Suppressor macrophage treated with lipopolysaccharide for 4 hours (primary cell): ENCODE measurements around the gene CCNYL1.

Experiments
- DNase-seq: peaks from one replicate; pipeline ENCODE4 v3.0.0-alpha.2; 2020

The CCNYL1 gene

DNA sequence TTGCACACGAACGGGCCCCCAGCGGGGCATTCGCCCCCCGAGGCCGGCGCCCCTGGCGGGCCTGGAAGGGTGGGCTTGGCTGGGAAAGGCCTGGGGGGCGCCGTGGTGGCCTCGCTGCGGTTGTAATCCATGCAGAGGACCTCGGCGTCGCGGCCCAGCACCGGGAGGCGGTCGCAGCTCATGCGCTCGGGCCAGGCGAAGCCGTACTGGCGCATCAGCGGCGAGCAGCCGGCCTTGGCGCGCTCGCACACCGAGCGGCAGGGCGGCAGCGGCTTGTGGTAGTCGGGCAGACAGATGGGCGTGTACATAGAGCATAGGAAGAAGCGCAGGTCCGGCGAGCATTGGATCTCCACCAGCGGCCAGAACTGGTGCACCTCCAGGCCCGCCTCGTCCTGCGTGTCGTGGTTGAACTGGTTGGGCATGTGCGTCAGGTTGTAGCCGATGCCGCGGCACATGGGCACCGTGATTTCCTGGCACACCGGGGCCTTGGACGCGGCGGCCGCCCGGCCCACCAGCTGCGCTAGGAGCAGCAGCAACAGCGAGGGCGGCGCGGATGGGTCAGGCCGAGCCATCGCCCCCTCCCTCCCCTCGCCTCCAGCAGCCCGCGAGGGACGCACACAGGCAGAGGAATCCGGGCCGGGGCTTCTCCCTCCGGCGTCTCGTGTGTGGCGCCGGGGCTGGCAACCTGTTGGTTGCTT lies 56.9 kb downstream of the CCNYL1 start:
- DNase-seq: peak; percentile 39

DNA sequence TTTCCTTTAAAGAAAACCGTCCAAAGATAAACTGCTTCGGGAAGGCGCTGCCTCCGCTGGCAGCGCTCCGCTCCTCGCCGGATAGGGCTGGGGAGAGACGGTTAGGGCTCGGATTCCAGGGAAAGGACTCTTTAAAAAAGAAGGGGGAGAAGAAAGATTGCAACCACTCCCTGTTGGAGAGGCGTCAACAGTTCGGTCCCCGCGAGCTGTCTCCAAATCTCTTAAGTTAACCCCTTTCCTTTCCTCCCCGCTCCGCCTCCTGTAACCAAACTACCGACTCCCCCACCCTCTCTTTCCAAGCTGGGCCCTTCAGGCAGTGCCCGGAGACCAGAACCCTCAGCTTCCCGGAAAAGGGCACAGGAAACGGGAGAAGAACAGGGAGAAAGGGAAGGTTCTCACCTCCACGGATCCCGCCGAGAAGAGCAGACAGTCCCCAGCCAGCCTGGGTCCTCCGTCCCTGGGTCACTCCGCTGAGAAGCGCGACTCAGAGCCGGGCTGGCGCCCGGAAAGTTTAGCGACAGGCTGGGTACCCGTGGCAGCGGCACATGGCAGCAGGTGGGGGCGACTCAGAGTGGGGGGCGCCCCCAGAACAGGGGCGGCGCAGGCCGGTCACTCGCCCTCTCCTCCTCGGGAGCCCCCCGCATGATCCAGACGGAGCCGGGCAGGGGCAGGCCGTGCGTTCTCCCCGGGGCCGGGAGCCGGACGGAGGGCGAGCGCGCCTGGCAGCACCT lies 57.6 kb downstream of the CCNYL1 start:
- peak; percentile 30 for DNase-seq

DNA sequence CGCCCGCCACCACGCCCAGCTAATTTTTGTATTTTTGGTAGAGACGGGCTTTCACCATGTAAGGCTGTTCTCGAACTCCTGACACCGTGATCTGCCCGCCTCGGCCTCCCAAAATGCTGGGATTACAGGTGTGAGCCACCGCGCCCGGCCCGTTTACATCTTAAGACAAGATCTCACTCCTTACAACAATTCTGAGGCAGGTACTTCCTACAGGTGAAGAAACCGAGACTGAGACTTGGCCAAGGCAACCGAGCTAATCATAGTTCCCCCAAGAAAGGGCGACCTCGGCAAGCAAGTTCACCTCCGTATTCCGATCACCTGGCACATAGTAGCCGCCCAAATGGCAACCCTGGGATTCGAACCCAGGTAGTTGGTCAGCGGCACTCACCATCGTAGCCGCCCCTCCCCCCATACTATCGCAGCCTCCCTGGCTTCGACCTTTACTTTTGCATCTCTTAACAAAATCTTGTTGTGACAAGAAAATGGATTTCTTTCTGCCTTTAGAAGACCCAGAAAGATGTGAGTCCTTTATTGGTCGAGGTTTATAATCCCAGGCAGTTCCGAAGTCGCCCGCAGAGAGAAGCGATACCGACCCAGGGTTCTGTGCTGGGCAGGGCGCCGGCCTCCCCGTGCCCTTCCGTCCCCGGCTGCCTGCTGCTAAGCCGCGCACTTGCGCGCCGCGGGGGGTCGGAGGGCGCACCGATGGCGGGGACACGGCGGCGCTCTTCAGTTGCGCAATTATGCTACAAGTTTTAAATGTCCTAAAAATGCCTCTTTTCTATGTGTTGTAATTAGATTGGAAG lies 59.4 kb downstream of the CCNYL1 start:
- DNase-seq: peak; percentile 41

DNA sequence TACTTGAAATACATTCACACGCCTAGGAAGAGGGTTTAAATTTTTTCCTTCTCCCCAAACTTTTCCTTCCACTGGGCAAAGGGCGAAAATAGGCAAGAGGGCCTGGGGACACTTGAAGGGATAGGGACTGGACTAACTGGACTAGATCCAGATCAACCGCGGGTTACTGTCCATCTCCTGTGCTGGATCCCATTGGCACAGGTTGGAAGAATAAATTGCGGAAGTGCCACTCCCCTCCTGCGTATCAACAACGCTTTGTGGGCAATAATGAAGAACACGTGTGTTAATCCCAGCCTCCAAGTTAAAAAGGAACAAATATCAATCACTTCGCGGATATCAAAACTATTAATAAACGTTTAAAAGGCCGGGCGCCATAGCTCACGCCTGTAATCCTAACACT lies 60.0 kb downstream of the CCNYL1 start:
- no peak for DNase-seq

- peak; percentile 41 for DNase-seq
These were observed 60.8 kb downstream of the CCNYL1 start for GRCh38 chr2:207772081-207772843.

DNA sequence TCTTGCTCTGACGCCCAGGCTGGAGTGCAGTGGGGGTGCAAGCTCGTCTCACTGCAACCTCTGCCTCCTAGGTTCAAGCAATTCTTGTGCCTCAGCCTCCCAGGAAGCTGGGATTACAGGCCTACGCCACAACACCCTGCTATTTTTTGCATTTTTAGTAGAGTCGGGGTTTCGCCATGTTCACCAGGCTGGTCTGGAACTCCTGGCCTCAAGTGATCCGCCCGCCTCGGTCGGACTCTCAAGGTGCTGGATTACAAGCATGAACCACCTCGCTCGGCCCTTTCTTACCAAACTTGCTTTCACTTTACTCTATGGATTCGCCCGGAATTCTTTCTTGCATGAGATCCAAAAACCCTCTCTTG lies 61.4 kb downstream of the CCNYL1 start:
- DNase-seq: no peak

DNA sequence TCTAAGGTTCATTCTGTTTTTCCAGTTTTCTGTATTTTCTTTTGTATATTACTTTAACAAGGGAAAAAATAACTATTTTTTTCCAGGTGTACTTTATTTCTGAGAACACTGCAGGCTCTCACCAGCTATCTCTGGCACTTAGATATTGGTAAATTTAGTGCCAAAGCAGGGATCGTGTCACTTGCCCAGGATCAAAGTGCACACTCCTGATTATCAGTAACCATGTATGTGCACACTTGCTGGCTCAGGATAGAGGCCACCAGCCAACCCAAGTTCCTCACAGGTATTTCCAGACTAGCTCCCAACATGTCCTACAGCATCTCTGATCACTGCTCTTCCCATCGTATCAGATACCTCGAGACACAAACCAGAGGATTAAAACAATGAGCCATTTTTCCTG lies 64.0 kb downstream of the CCNYL1 start:
- no peak for DNase-seq

DNA sequence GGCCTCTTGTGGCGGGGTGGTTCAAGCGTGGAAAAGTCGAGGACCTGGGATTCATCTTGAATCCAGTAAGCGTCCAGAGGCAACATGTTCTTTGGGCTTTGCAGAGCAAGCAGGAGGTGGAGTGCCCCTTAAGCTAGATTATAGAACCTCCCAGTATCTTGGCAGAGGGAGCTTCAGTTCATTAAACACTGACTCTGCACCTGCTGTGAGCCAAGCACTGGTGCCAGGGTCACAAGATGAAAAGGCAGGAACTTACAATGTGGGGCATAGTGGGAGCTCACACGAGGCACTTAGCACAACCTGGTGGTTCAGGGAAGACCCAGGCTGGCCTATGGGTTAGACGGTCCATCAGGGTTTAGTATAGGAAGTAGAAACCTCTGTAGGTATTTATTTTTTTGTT lies 65.7 kb downstream of the CCNYL1 start:
- DNase-seq: no peak

- no peak for DNase-seq
These were observed 67.0 kb downstream of the CCNYL1 start for GRCh38 chr2:207778298-207778882.

- no peak for DNase-seq
These were observed 68.1 kb downstream of the CCNYL1 start for GRCh38 chr2:207779523-207779922.

GRCh38 chr2:207782238-207783030 lies 71.0 kb downstream of the CCNYL1 start:
- DNase-seq: no peak

- no peak for DNase-seq
These were observed 72.1 kb downstream of the CCNYL1 start for GRCh38 chr2:207783514-207783913.

GRCh38 chr2:207784898-207785297 lies 73.5 kb downstream of the CCNYL1 start:
- no peak for DNase-seq

DNA sequence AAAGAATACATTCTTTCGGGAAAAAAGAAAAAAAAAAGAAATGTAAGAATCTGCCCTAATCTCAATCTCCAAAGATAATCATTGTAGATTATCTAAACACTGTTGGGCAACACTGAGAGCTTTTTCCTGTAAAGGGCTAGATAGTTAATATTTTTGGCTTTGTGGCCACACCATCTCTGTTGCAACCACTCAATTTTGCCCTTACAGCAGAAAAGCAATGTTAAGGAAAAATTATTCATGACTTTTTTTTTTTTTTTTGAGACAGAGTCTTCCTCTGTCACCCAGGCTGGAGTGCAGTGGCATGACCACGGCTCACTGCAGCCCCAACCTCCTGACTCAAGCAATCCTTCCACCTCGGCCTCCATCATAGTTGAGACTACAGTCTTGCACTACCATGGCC lies 75.6 kb downstream of the CCNYL1 start:
- DNase-seq: peak; percentile 50

DNA sequence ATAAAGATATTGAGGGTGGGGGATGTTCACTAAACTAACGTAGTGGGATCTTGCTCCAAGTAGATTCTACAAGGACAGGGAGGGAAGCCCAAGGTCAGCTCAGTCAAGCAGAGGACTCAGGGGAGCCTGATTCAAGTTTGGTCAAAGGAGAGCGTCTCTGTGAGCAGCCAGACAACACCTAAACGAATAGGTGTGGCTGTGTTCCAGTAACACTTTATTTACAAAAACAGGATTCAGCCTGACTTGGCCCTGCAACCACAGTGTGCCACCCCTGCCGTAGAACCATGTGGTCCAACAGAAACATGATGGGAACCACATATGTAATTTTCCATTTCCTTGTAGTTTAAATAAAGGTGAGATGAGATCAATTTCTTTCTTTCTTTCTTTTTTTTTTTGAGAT lies 76.4 kb downstream of the CCNYL1 start:
- DNase-seq: no peak

- no peak for DNase-seq
These were observed 79.5 kb downstream of the CCNYL1 start for GRCh38 chr2:207790898-207791297.

GRCh38 chr2:207791579-207792243 lies 80.3 kb downstream of the CCNYL1 start:
- no peak for DNase-seq

DNA sequence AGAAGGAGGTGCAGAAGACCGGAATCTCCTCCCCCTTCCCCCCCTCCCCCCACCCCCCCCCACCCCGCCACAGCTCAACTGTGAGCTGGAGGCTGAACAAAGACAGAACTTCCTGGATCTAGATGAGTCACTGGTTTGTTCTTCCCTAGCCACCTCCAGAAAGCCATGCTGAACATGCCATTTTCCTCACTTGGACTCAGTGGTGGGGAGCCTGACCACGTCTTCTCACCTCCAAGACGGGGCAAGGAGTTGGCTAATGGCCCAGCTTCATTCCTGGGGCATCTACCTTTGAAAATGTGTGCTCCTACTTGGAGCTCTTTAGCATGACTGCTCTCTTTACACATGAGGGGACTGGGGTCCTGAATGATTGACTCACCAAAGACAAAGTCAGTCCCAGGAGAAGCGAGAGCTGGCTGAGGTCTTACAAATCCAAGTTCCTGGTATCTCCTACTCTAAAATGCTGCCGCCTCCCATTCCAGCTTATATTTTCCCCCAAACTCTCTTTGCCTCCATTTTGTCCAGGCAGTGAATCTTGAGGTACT lies 80.9 kb downstream of the CCNYL1 start:
- DNase-seq: peak; percentile 70

GRCh38 chr2:207796585-207797350 lies 85.3 kb downstream of the CCNYL1 start:
- DNase-seq: no peak

GRCh38 chr2:207801259-207801658 lies 89.8 kb downstream of the CCNYL1 start:
- no peak for DNase-seq
